HG03108 (cell line): ENCODE data around the gene APBA1.
"Not testable (repeated sequence)": the region's sequence is repeated elsewhere in the genome, so short reads cannot be mapped to it uniquely, and the experiment has no call there.

Experiments used
- ATAC-seq: cut with Tn5 transposase; IDR thresholded peaks from one replicate; pipeline ENCODE4 v1.9.1; 2021; ENCODE audit warnings: moderate library complexity; ENCODE audit not compliant: unreplicated experiment

APBA1 gene

GRCh38 chr9:69452110-69452782 lies 219.9 kb downstream of the APBA1 start:
- no peak for ATAC-seq

- ATAC-seq: no peak
Measured at GRCh38 chr9:69446496-69446895, 225.7 kb downstream of the APBA1 start.

- ATAC-seq: no peak
Measured at GRCh38 chr9:69445251-69445650, 226.9 kb downstream of the APBA1 start.

- no peak for ATAC-seq
Measured at GRCh38 chr9:69444791-69445190, 227.4 kb downstream of the APBA1 start.

- no peak for ATAC-seq
Measured at GRCh38 chr9:69444021-69444420, 228.2 kb downstream of the APBA1 start.

- no peak for ATAC-seq
Measured at GRCh38 chr9:69443178-69443577, 229.0 kb downstream of the APBA1 start.

- no peak for ATAC-seq
Measured at GRCh38 chr9:69442486-69442885, 229.7 kb downstream of the APBA1 start.

GRCh38 chr9:69440254-69440955 lies 231.8 kb downstream of the APBA1 start:
- not testable (repeated sequence) for ATAC-seq

GRCh38 chr9:69439654-69440053 lies 232.5 kb downstream of the APBA1 start:
- ATAC-seq: not testable (repeated sequence)

GRCh38 chr9:69433968-69434367 lies 238.2 kb downstream of the APBA1 start:
- no peak for ATAC-seq

GRCh38 chr9:69433392-69433791 lies 238.8 kb downstream of the APBA1 start:
- ATAC-seq: no peak

GRCh38 chr9:69432623-69433022 lies 239.5 kb downstream of the APBA1 start:
- ATAC-seq: no peak

GRCh38 chr9:69431777-69432176 lies 240.4 kb downstream of the APBA1 start:
- no peak for ATAC-seq

- ATAC-seq: no peak
Measured at GRCh38 chr9:69431203-69431602, 241.0 kb downstream of the APBA1 start.

- no peak for ATAC-seq
Measured at GRCh38 chr9:69430206-69430605, 242.0 kb downstream of the APBA1 start.

- ATAC-seq: no peak
Measured at GRCh38 chr9:69429281-69429680, 242.9 kb downstream of the APBA1 start.

GRCh38 chr9:69428017-69428785 lies 244.0 kb downstream of the APBA1 start:
- ATAC-seq: no peak

- ATAC-seq: no peak
Measured at GRCh38 chr9:69427286-69427685, 244.9 kb downstream of the APBA1 start.

- ATAC-seq: no peak
Measured at GRCh38 chr9:69425136-69425801, 246.9 kb downstream of the APBA1 start.

GRCh38 chr9:69421908-69422801 lies 250.0 kb downstream of the APBA1 start:
- ATAC-seq: no peak
